ENCODE results near the gene ASIC3. TPM values are rescaled to one million over a fixed set of nuclear protein-coding genes. Genes with fewer than 3 reads are reported as not detected.

ASIC3 gene
- total and polyA plus RNA-seq, 3 experiments from 2014 or later = 2.6 to 3.6 TPM; not detected in 1

- CTCF ChIA-PET = interaction anchor here (1.0 to 4.9 kb wide), 8 partner anchors 8 to 44 kb away, joined by 3 to 44 read pairs (median 12); no protein-coding TSS in a partner anchor
- peaks cover 0 to 4% of the 10 kb centered on the region in 2 donors for H3K27me3 Mint-ChIP-seq
- no peak overlapping the region for H3K4me3 Mint-ChIP-seq
- peaks cover 35 to 47% (median 42%) of the 10 kb centered on the region in 3 donors for H3K4me1 Mint-ChIP-seq
- no peak for DNase-seq
- H3K27ac Mint-ChIP-seq = peak overlapping the region in 2 of 8 donors; percentile 61 to 83
- H3K27me3 ChIP-seq (ENCODE audit: insufficient read depth, low read length, poor library complexity, severe bottlenecking) = no peaks in the 10 kb centered on the region
- no peaks in the 10 kb centered on the region for H3K9me3 ChIP-seq (ENCODE audit: low read length)
- no peaks in the 10 kb centered on the region for H3K36me3 Mint-ChIP-seq
- no peak overlapping the region for H3K27ac ChIP-seq (ENCODE audit: low read depth, low read length)
- peaks cover 48% of the 10 kb centered on the region for H3K4me1 ChIP-seq (ENCODE audit: insufficient read depth, low read length)
- no peaks in the 10 kb centered on the region for H3K9me3 Mint-ChIP-seq
- POLR2A ChIA-PET = interaction anchor here (2.8 kb wide), 1 partner anchor 12 kb away, joined by 17 read pairs; no protein-coding TSS in a partner anchor
- H3K4me3 ChIP-seq (ENCODE audit: low read length) = no peak overlapping the region
- no peaks in the 10 kb centered on the region for H3K36me3 ChIP-seq (ENCODE audit: insufficient read depth, low read length)
Measured at GRCh38 chr7:151006590-151007300, 41.6 kb upstream of the ASIC3 start.

- H3K27me3 Mint-ChIP-seq = peaks cover 0 to 4% of the 10 kb centered on the region in 2 donors
- H3K4me3 ChIP-seq (ENCODE audit: low read length) = peak overlapping the region; percentile 44
- no peaks in the 10 kb centered on the region for H3K27me3 ChIP-seq (ENCODE audit: insufficient read depth, low read length, poor library complexity, severe bottlenecking)
- DNase-seq = no peak
- H3K9me3 Mint-ChIP-seq = no peaks in the 10 kb centered on the region
- H3K27ac Mint-ChIP-seq = peak overlapping the region in 7 of 8 donors; percentile 70 to 97 (median 95)
- peak overlapping the region; percentile 75 to 93 (median 83) for H3K4me3 Mint-ChIP-seq
- H3K4me1 ChIP-seq (ENCODE audit: insufficient read depth, low read length) = peaks cover 56% of the 10 kb centered on the region
- no peaks in the 10 kb centered on the region for H3K36me3 ChIP-seq (ENCODE audit: insufficient read depth, low read length)
- H3K9me3 ChIP-seq (ENCODE audit: low read length) = no peaks in the 10 kb centered on the region
- H3K27ac ChIP-seq (ENCODE audit: low read depth, low read length) = peak overlapping the region; percentile 66
- ChIA-PET POLR2A (interaction anchor here (2.8 kb wide), 1 partner anchor 11 kb away, joined by 17 read pairs; no protein-coding TSS in a partner anchor), CTCF (interaction anchor here (1.0 to 5.5 kb wide), 9 partner anchors 11 to 45 kb away, joined by 3 to 44 read pairs (median 11); partner anchors contain the start of genes ABCB8 and NOS3)
- no peaks in the 10 kb centered on the region for H3K36me3 Mint-ChIP-seq
- H3K4me1 Mint-ChIP-seq = peaks cover 42 to 55% (median 49%) of the 10 kb centered on the region in 3 donors
Measured at GRCh38 chr7:151007469-151007898, 40.8 kb upstream of the ASIC3 start.

- Histone ChIP-seq H3K27ac (ENCODE audit: low read depth, low read length) (peak overlapping the region; percentile 66), H3K36me3 (ENCODE audit: insufficient read depth, low read length) (no peaks in the 10 kb centered on the region), H3K27me3 (ENCODE audit: insufficient read depth, low read length, poor library complexity, severe bottlenecking) (no peaks in the 10 kb centered on the region), H3K9me3 (ENCODE audit: low read length) (no peaks in the 10 kb centered on the region), H3K4me3 (ENCODE audit: low read length) (peak overlapping the region; percentile 44), H3K4me1 (ENCODE audit: insufficient read depth, low read length) (peaks cover 62% of the 10 kb centered on the region)
- H3K36me3 Mint-ChIP-seq = no peaks in the 10 kb centered on the region
- peak in 3 of 5 donors; percentile 21 to 61 (median 48) for DNase-seq
- peak overlapping the region; percentile 75 to 93 (median 83) for H3K4me3 Mint-ChIP-seq
- ChIA-PET CTCF (interaction anchor here (1.0 to 5.5 kb wide), 14 partner anchors 9 to 110 kb away, joined by 3 to 44 read pairs (median 10); partner anchors contain the start of genes ABCB8, ATG9B and NOS3), POLR2A (interaction anchor here (1.1 to 2.8 kb wide), 3 partner anchors 10 to 47 kb away, joined by 3 to 17 read pairs (median 5); partner anchors contain the start of gene ABCB8)
- peaks cover 0 to 4% of the 10 kb centered on the region in 2 donors for H3K27me3 Mint-ChIP-seq
- H3K4me1 Mint-ChIP-seq = peaks cover 47 to 61% (median 54%) of the 10 kb centered on the region in 3 donors
- peak overlapping the region; percentile 70 to 97 (median 93) for H3K27ac Mint-ChIP-seq
- no peaks in the 10 kb centered on the region for H3K9me3 Mint-ChIP-seq
Measured at GRCh38 chr7:151008143-151008510, 40.2 kb upstream of the ASIC3 start.

DNA sequence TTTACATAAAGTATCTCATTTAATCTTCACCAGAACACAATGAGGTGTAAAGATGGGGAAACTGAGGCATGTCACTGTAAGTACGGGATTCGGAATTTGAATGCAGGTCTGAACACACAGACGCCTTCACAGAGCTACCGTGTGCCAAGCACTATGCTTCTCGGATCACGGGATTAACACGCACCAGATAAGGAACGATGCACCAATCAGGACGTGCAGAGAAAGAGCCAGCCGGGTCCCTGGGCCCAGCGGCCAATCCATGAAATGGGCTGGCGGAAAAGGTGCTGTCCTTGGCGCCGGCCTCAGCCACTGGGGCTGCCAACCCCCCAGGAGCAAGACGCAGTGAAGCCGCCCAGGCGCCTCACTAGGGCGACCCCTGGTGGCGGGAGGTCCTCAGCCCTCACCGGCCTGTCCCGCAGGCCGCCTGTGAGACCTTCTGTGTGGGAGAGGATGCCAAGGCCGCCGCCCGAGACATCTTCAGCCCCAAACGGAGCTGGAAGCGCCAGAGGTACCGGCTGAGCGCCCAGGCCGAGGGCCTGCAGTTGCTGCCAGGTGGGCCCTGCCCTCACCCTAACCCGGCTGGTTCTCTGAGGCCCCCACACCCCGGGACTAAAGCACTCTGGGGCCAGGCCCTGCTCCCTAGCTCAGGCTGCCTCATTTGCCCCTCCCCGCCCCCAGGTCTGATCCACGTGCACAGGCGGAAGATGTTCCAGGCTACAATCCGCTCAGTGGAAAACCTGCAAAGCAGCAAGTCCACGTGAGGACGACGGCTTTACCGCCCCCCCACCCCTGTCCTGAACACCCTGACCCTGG, 39.6 kb upstream of the ASIC3 start:
- Mint-ChIP-seq H3K27me3 (peaks cover 0 to 6% of the 10 kb centered on the region in 2 donors), H3K4me1 (peaks cover 48 to 65% (median 55%) of the 10 kb centered on the region in 3 donors), H3K27ac (peak overlapping the region; percentile 70 to 97 (median 93)), H3K36me3 (no peaks in the 10 kb centered on the region), H3K9me3 (no peaks in the 10 kb centered on the region), H3K4me3 (peak overlapping the region; percentile 75 to 93 (median 83))
- Histone ChIP-seq H3K27ac (ENCODE audit: low read depth, low read length) (peak overlapping the region; percentile 66), H3K36me3 (ENCODE audit: insufficient read depth, low read length) (no peaks in the 10 kb centered on the region), H3K9me3 (ENCODE audit: low read length) (no peaks in the 10 kb centered on the region), H3K27me3 (ENCODE audit: insufficient read depth, low read length, poor library complexity, severe bottlenecking) (no peaks in the 10 kb centered on the region), H3K4me1 (ENCODE audit: insufficient read depth, low read length) (peaks cover 65% of the 10 kb centered on the region), H3K4me3 (ENCODE audit: low read length) (peak overlapping the region; percentile 44)
- POLR2A ChIA-PET = interaction anchor here (1.1 to 2.8 kb wide), 3 partner anchors 10 to 46 kb away, joined by 3 to 17 read pairs (median 5); partner anchors contain the start of gene ABCB8
- CTCF ChIA-PET = interaction anchor here (1.0 to 5.5 kb wide), 15 partner anchors 9 to 111 kb away, joined by 3 to 44 read pairs (median 10); partner anchors contain the start of genes ABCB8, ATG9B and NOS3
- DNase-seq = peak; percentile 70 to 85 (median 79)

- peak overlapping the region in 6 of 8 donors; percentile 23 to 100 (median 86) for H3K27ac Mint-ChIP-seq
- no peaks in the 10 kb centered on the region for H3K9me3 ChIP-seq (ENCODE audit: low read length)
- H3K9me3 Mint-ChIP-seq = no peaks in the 10 kb centered on the region
- no peaks in the 10 kb centered on the region for H3K27me3 ChIP-seq (ENCODE audit: insufficient read depth, low read length, poor library complexity, severe bottlenecking)
- peaks cover 0 to 2% (median 0%) of the 10 kb centered on the region in 3 donors for H3K36me3 Mint-ChIP-seq
- POLR2A ChIA-PET = interaction anchor here (1.0 to 2.8 kb wide), 5 partner anchors 9 to 46 kb away, joined by 3 to 17 read pairs (median 4); partner anchors contain the start of gene ABCB8
- no peaks in the 10 kb centered on the region for H3K36me3 ChIP-seq (ENCODE audit: insufficient read depth, low read length)
- H3K27ac ChIP-seq (ENCODE audit: low read depth, low read length) = peak overlapping the region; percentile 66
- peaks cover 0 to 10% of the 10 kb centered on the region in 2 donors for H3K27me3 Mint-ChIP-seq
- CTCF ChIA-PET = interaction anchor here (1.3 to 5.5 kb wide), 12 partner anchors 9 to 111 kb away, joined by 3 to 44 read pairs (median 8); partner anchors contain the start of genes ATG9B and NOS3
- peaks cover 72% of the 10 kb centered on the region for H3K4me1 ChIP-seq (ENCODE audit: insufficient read depth, low read length)
- peak overlapping the region in 1 of 7 donors; percentile 72 for H3K4me3 Mint-ChIP-seq
- DNase-seq = no peak
- H3K4me1 Mint-ChIP-seq = peaks cover 55 to 73% (median 63%) of the 10 kb centered on the region in 3 donors
- peak overlapping the region; percentile 23 for H3K4me3 ChIP-seq (ENCODE audit: low read length)
Measured at GRCh38 chr7:151009327-151010036, 38.8 kb upstream of the ASIC3 start.

DNA sequence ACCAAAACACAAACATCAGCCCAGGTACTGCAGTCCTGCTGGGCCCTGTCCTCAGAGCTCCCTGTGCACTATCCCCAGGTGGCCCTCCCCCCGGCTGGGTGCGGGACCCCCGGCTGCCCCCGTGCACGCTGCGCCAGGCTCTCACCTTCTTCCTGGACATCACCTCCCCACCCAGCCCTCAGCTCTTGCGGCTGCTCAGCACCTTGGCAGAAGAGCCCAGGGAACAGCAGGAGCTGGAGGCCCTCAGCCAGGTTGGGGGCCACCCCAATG, 38.4 kb upstream of the ASIC3 start:
- Mint-ChIP-seq H3K4me1 (peaks cover 58 to 78% (median 68%) of the 10 kb centered on the region in 3 donors), H3K36me3 (peaks cover 0 to 2% (median 0%) of the 10 kb centered on the region in 3 donors), H3K27me3 (peaks cover 0 to 9% of the 10 kb centered on the region in 2 donors), H3K27ac (peak overlapping the region in 7 of 8 donors; percentile 93 to 100 (median 96)), H3K4me3 (peak overlapping the region in 1 of 7 donors; percentile 54), H3K9me3 (no peaks in the 10 kb centered on the region)
- peak overlapping the region; percentile 66 for H3K27ac ChIP-seq (ENCODE audit: low read depth, low read length)
- POLR2A ChIA-PET = interaction anchor here (1.0 to 1.1 kb wide), 2 partner anchors 11 to 15 kb away, joined by 3 to 4 read pairs; no protein-coding TSS in a partner anchor
- CTCF ChIA-PET = interaction anchor here (1.6 to 5.5 kb wide), 9 partner anchors 8 to 231 kb away, joined by 4 to 44 read pairs (median 10); partner anchors contain the start of gene NOS3
- peak overlapping the region; percentile 23 for H3K4me3 ChIP-seq (ENCODE audit: low read length)
- H3K9me3 ChIP-seq (ENCODE audit: low read length) = no peaks in the 10 kb centered on the region
- H3K36me3 ChIP-seq (ENCODE audit: insufficient read depth, low read length) = no peaks in the 10 kb centered on the region
- no peak for DNase-seq
- peaks cover 77% of the 10 kb centered on the region for H3K4me1 ChIP-seq (ENCODE audit: insufficient read depth, low read length)
- H3K27me3 ChIP-seq (ENCODE audit: insufficient read depth, low read length, poor library complexity, severe bottlenecking) = no peaks in the 10 kb centered on the region

All from CD8-positive, alpha-beta memory T cell (primary cell).